Measurements from ENCODE around the gene CRIP1.

Gene CRIP1

DNA sequence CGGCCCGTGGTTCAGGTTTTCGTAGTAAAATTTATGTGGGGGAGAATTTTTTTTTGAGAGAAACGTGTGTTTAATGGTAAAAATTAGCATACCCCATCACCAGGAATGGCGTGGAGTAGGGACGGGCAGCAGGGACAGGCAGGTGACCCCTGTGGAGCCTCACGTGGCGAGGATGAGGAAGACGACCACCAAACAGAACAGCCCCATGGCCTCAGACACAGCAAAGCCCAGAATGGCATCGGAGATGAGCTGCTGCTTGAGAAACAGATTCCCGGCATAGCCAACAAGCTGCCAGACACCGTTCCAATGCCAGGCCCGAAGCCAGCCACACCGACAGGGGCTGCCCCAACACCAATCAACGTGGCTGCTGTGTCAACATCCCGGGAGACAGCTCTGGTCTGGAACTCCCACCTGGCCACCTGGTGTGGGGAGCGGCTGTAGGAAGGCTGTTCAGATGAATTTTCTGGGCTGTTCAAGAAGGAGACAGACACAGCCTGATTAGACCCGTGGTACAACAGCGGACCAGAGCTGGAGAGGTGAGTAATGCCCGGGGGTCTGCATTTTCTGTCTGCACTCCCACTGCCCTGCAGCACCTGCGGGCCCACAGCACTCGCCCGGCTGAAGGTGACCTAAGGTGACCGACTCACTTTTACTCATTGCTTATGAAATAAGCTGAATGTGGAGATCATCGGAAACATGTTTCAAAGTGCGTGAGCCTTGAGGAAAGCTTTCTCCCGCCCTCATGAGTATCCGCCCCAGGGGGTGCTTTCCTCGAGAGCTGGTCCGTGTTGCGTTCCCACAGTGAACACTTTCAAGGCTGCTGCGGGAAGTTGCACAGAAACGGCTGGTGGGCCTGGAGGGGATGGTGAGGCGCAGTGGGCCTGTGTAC, 50.2 kb downstream of the CRIP1 start:
- no peak for DNase-seq

DNA sequence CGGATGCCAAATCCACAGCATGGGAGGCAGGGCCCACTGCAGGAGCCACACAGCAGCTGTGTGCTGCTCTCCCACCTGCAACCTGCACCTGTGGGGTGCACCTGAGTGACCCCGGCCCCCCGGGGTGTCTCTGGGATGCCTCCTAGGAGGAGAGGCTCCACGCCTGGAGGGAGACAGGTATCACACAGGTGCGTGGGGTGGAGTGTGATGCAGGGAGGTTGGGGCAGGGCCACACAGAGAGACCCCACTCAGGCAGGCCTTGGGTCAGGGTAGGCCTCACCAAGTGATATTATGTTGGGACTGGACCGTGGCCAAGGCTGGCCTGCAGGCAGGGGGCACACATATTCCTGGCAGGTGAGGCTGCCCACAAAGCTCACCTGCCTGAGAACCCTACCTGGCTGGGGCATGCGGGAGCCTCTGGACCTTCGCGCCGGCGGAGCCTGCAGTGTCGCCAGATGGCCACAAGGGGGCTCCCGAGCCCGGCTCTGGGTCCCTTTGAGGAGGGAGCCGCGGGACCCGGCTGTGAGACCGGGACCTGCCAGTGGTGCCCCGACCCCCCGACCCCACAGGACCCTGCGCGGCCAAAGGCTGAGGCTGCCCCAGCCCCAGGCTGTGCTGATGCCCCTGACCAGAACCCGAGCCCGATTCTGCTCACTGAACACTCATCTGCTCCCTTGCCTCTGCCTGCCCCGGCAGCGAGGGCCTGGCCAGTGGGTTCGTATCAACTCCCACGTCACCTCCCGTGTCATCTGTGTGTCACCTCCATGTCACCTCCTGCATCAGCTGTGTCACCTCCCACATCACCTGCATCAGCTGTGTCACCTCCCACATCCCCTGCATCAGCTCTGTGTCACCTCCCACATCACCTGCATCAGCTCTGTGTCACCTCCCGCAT, 51.1 kb downstream of the CRIP1 start:
- DNase-seq = peak; percentile 79
